Hepatocyte (in vitro differentiated cells): Measurements from ENCODE around the gene DAGLB.
A peak's percentile ranks its signal among the peaks of the same experiment; 100 is the strongest.

Experiments used
- EZH2 ChIP-seq: fragments of 200-600 bp; sonication (generic); IDR thresholded peaks from 2 replicates; pipeline ENCODE4 v1.6.1; 2016; ENCODE audit warnings: antibody characterized with exemption, mild to moderate bottlenecking, borderline replicate concordance
- EZH2phosphoT487 ChIP-seq: fragments of 200-600 bp; sonication (generic); IDR thresholded peaks from one replicate; pipeline ENCODE4 v1.6.1; 2018; ENCODE audit warnings: antibody characterized with exemption, mild to moderate bottlenecking, low read depth, moderate library complexity; ENCODE audit not compliant: unreplicated experiment, severe bottlenecking
- TF ChIP-seq, protein P1 (sequence below): fragments of 200-600 bp; sonication (generic); IDR thresholded peaks from 2 replicates; pipeline ENCODE4 v1.5.1; 2016; ENCODE audit warnings: antibody characterized with exemption, mild to moderate bottlenecking; ENCODE audit not compliant: poor library complexity

DNA sequence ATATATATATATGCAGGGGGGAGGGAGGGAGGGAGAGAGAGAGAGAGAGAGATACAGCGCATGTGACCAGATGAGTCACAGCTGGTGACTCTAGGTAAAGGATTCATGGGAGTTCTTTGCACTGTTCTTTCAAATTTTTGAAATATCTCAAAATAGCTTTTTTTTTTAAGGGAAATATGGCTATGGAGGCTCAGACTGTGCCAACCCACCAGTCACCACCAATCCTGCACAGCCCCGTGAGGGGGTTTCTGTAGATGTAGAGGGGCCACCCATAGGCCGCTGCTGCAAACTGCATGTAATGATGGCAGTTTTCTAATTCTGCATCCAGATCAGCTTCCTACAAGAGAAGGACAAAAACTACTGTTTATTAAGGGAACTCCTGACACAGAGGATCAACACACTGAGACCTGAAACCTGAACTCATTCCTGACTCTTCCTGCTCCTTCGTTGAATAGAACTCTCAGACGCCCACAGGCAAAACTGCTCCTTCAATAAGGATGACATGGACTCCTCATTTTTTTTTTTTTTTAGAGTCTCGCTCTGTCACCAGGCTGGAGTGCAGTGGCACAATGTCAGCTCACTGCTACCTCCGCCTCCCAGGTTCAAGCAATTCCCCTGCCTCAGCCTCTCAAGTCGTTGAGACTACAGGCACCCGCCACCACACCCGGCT, 17.3 kb downstream of the DAGLB start:
- TF ChIP-seq, protein P1, sequence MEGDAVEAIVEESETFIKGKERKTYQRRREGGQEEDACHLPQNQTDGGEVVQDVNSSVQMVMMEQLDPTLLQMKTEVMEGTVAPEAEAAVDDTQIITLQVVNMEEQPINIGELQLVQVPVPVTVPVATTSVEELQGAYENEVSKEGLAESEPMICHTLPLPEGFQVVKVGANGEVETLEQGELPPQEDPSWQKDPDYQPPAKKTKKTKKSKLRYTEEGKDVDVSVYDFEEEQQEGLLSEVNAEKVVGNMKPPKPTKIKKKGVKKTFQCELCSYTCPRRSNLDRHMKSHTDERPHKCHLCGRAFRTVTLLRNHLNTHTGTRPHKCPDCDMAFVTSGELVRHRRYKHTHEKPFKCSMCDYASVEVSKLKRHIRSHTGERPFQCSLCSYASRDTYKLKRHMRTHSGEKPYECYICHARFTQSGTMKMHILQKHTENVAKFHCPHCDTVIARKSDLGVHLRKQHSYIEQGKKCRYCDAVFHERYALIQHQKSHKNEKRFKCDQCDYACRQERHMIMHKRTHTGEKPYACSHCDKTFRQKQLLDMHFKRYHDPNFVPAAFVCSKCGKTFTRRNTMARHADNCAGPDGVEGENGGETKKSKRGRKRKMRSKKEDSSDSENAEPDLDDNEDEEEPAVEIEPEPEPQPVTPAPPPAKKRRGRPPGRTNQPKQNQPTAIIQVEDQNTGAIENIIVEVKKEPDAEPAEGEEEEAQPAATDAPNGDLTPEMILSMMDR = peak; percentile 15
- no peak for TF ChIP-seq EZH2phosphoT487
- TF ChIP-seq EZH2 = no peak
